ENCODE measurements around the gene ARHGEF6.

The ARHGEF6 gene

DNA sequence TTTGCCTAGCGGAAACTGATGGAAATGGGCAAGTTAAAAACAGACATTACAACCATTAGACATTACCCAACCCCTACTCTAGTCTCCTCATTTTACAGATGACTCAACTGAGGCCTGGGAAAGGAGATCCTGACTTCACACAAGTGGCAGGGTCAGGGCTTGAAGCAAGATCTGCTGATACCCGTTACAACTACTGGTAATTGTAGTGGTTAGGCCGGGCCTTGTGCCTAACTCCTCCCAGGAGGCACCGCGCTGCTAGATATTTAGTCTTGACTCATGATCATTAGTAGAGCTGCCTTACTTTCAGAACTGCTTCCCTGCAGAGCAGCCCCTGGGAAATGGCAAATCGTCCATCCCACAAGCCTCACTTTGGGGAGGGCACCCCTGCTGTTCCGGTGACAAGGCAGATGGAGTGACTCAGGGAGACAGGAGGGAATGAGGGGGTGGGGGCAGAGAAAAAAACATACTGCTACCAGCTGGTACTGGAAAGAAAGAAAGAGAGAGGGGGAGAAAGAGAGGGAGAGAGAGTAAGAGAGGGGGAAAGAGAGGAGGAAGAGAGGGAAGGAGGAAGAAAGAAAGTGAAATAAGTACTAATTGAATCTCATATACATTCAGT, 12.2 kb downstream of the ARHGEF6 start:
- Histone ChIP-seq H3K27me3 (ENCODE audit: low read length) (no peaks in the 10 kb centered on the region), H3K9ac (ENCODE audit: low read length) (no peak overlapping the region), H3K4me2 (ENCODE audit: low read depth, low read length, poor library complexity, severe bottlenecking) (no peak overlapping the region), H3K79me2 (ENCODE audit: insufficient read depth, low read length) (no peaks in the 10 kb centered on the region), H3K9me2 (replicated peaks; ENCODE audit: insufficient read depth, low read length) (no peaks in the 10 kb centered on the region), H3F3A (ENCODE audit: insufficient read depth) (no peaks in the 10 kb centered on the region), H2AFZ (ENCODE audit: low read depth, low read length, severe bottlenecking) (no peak overlapping the region), H3K36me3 (ENCODE audit: low read length) (no peaks in the 10 kb centered on the region), H4K20me1 (ENCODE audit: low read depth, low read length) (no peaks in the 10 kb centered on the region), H3K27ac (ENCODE audit: low read depth, low read length) (no peak overlapping the region), H3K4me3 (ENCODE audit: insufficient read depth, low read length, poor library complexity, severe bottlenecking) (no peak overlapping the region), H3K9me3 (ENCODE audit: insufficient read depth, low read length) (no peaks in the 10 kb centered on the region)
- no peak for TF ChIP-seq EZH2phosphoT487 (conservative IDR thresholded peaks at IDR 0.05; ENCODE audit: low read length)
- TF ChIP-seq CTCF (IDR thresholded peaks at IDR 0.05; ENCODE audit: insufficient read depth, low read length, poor library complexity, severe bottlenecking): no peak

DNA sequence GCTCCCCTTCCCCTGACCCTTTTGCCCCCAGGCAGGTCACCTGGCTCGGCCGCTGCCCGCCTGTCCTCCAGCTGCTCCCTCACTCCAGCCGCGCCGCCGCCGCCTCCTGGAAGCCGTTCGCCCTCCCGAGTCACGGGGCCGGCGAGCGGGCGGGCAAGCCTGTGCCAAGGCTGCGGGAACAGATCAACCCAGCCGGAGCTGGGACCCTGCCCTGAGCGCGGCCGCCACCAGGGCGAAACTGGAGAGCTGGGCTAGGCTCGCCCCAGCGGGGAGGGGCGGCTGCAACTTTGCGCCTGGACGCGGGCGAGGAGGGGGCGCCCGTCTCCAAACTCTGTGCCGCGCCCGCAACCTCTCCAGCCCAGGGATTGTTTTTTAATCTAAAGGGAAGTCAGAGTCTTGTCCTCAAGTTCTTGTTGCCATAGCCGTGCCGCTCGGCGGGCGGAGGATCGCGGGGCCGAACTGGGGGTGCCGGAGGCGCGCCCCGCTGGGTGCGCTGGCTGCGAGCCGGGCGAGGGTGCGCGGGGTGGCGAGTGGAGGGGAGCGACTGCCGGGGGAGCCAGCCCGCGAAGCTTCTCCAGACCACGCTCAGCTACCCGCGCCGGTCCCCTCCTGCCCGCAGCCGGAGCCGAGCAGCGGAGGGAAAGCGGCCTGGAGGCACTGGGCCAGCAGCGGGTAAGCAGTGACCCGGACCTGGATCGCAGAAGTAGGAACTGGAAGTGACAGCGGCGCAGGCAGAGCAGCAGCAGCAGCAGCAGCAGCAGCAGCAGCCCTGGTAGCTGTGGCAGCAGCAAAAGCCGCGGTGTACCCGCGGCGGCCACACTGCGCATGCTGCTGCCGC, 13.4 kb downstream of the ARHGEF6 start:
- Histone ChIP-seq H3K9me2 (replicated peaks; ENCODE audit: insufficient read depth, low read length) (no peaks in the 10 kb centered on the region), H3K4me3 (ENCODE audit: insufficient read depth, low read length, poor library complexity, severe bottlenecking) (peak overlapping the region; percentile 47), H3K79me2 (ENCODE audit: insufficient read depth, low read length) (no peaks in the 10 kb centered on the region), H3K36me3 (ENCODE audit: low read length) (no peaks in the 10 kb centered on the region), H3K27me3 (ENCODE audit: low read length) (no peaks in the 10 kb centered on the region), H3K9ac (ENCODE audit: low read length) (peak overlapping the region; percentile 32; the same call in 1 of the 2 replicates), H4K20me1 (ENCODE audit: low read depth, low read length) (no peaks in the 10 kb centered on the region), H3K27ac (ENCODE audit: low read depth, low read length) (no peak overlapping the region), H3K9me3 (ENCODE audit: insufficient read depth, low read length) (no peaks in the 10 kb centered on the region), H3F3A (ENCODE audit: insufficient read depth) (no peaks in the 10 kb centered on the region), H2AFZ (ENCODE audit: low read depth, low read length, severe bottlenecking) (peak overlapping the region; percentile 74), H3K4me2 (ENCODE audit: low read depth, low read length, poor library complexity, severe bottlenecking) (peak overlapping the region; percentile 51)
- no peak for TF ChIP-seq CTCF (IDR thresholded peaks at IDR 0.05; ENCODE audit: insufficient read depth, low read length, poor library complexity, severe bottlenecking)
- TF ChIP-seq EZH2phosphoT487 (conservative IDR thresholded peaks at IDR 0.05; ENCODE audit: low read length): no peak

DNA sequence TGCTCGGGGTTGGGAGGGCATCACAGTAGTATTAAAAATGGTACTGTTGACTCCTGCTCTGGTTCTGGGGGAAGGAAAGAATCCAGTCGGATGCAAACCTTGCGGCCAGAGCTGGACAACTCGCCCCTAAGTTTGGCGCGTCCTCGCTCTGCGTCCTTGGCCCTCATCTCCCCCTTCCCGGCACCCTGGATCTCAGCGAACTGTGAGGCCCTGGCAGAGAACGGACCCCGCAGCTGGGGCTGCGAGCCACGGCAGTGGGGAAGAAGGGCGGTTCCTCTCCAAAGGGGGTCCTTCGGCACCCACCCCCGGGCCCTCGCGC, 14.0 kb downstream of the ARHGEF6 start:
- no peak overlapping the region for H3K27ac ChIP-seq (ENCODE audit: low read depth, low read length)
- no peak for TF ChIP-seq EZH2phosphoT487 (conservative IDR thresholded peaks at IDR 0.05; ENCODE audit: low read length)
- no peak for TF ChIP-seq CTCF (IDR thresholded peaks at IDR 0.05; ENCODE audit: insufficient read depth, low read length, poor library complexity, severe bottlenecking)
- no peak overlapping the region for H3K4me3 ChIP-seq (ENCODE audit: insufficient read depth, low read length, poor library complexity, severe bottlenecking)
- H3K27me3 ChIP-seq (ENCODE audit: low read length): no peaks in the 10 kb centered on the region
- no peaks in the 10 kb centered on the region for H3K79me2 ChIP-seq (ENCODE audit: insufficient read depth, low read length)
- no peak overlapping the region for H2AFZ ChIP-seq (ENCODE audit: low read depth, low read length, severe bottlenecking)
- no peak overlapping the region for H3K9ac ChIP-seq (ENCODE audit: low read length)
- H3F3A ChIP-seq (ENCODE audit: insufficient read depth): no peaks in the 10 kb centered on the region
- no peaks in the 10 kb centered on the region for H3K9me3 ChIP-seq (ENCODE audit: insufficient read depth, low read length)
- H3K4me2 ChIP-seq (ENCODE audit: low read depth, low read length, poor library complexity, severe bottlenecking): peak overlapping the region; percentile 51
- H3K36me3 ChIP-seq (ENCODE audit: low read length): no peaks in the 10 kb centered on the region
- no peaks in the 10 kb centered on the region for H3K9me2 ChIP-seq (replicated peaks; ENCODE audit: insufficient read depth, low read length)
- H4K20me1 ChIP-seq (ENCODE audit: low read depth, low read length): no peaks in the 10 kb centered on the region
